Activated T-cell treated with anti-CD3 and anti-CD28 coated beads, Interleukin-2, amount 50 U/mL, for 4 hours (primary cell): ENCODE data around the gene HNRNPL. TPM values are rescaled to one million over a fixed set of nuclear protein-coding genes. Genes with fewer than 3 reads are reported as not detected.
"Not testable (repeated sequence)": the region's sequence is repeated elsewhere in the genome, so short reads cannot be mapped to it uniquely, and the experiment has no call there.

Experiments
- ATAC-seq, 2 donors: fragments of 200-7000 bp; cut with Tn5 transposase; one replicate each; pipeline ENCODE4 v1.10.0; 2021
- DNase-seq: peaks from one replicate; pipeline ENCODE4 v3.0.0-alpha.2; 2020
- H3K27me3 Mint-ChIP-seq: one replicate; pipeline ENCODE4 v1.8.0; 2021; ENCODE audit warnings: low read depth, mixed read lengths
- H3K36me3 Mint-ChIP-seq: one replicate; pipeline ENCODE4 v1.8.0; 2022; ENCODE audit warnings: mixed read lengths; ENCODE audit not compliant: insufficient read depth
- H3K4me1 Mint-ChIP-seq: one replicate; pipeline ENCODE4 v1.8.0; 2021; ENCODE audit warnings: low read depth, mixed read lengths
- H3K4me3 Mint-ChIP-seq: one replicate; pipeline ENCODE4 v1.8.0; 2021; ENCODE audit warnings: mild to moderate bottlenecking, moderate library complexity, mixed read lengths
- H3K9me3 Mint-ChIP-seq: one replicate; pipeline ENCODE4 v1.8.0; 2021; ENCODE audit warnings: mixed read lengths
- total RNA-seq, 3 donors: library from RNA; stranded (reverse); gene quantifications; one replicate each; pipeline ENCODE4 v1.2.1, GENCODE V29; 2021

HNRNPL gene
- total RNA-seq, 3 donors from 2014 or later = 679 to 736 (median 698) TPM

GRCh38 chr19:38878575-38879399 is 29.0 kb upstream of the HNRNPL start:
- no peaks in the 10 kb centered on the region for H3K27me3 Mint-ChIP-seq
- peaks cover 13% of the 10 kb centered on the region for H3K36me3 Mint-ChIP-seq
- peak overlapping the region; percentile 94 for H3K4me3 Mint-ChIP-seq
- peaks cover 28% of the 10 kb centered on the region for H3K4me1 Mint-ChIP-seq
- DNase-seq (no peak), ATAC-seq (peak; percentile 12 to 34)
- H3K9me3 Mint-ChIP-seq = no peaks in the 10 kb centered on the region

- peaks cover 31% of the 10 kb centered on the region for H3K4me1 Mint-ChIP-seq
- no peaks in the 10 kb centered on the region for H3K9me3 Mint-ChIP-seq
- peak; percentile 96 for ATAC-seq
- H3K4me3 Mint-ChIP-seq = peak within 1 kb of the TSS; percentile 94
- H3K36me3 Mint-ChIP-seq = peaks cover 11% of the 10 kb centered on the region
- no peaks in the 10 kb centered on the region for H3K27me3 Mint-ChIP-seq
- peak; percentile 57 for DNase-seq
These were observed 28.2 kb upstream of the HNRNPL start, which contains the start of gene RINL for GRCh38 chr19:38877781-38878574. Gene RINL (minus strand): TSS chr19:38878275. CDS start chr19:38876742, 1,533 bp downstream.

GRCh38 chr19:38875656-38876395 is 26.0 kb upstream of the HNRNPL start:
- Mint-ChIP-seq H3K4me1 (peaks cover 31% of the 10 kb centered on the region), H3K27me3 (no peaks in the 10 kb centered on the region), H3K4me3 (no peak overlapping the region), H3K36me3 (peaks cover 10% of the 10 kb centered on the region), H3K9me3 (no peaks in the 10 kb centered on the region)
- DNase-seq (no peak), ATAC-seq (no peak)

GRCh38 chr19:38873400-38873799 is 23.6 kb upstream of the HNRNPL start:
- not testable (repeated sequence) for DNase-seq, ATAC-seq, H3K9me3 Mint-ChIP-seq, H3K27me3 Mint-ChIP-seq, H3K4me3 Mint-ChIP-seq
- H3K36me3 Mint-ChIP-seq = peaks cover 14% of the 10 kb centered on the region
- peaks cover 39% of the 10 kb centered on the region for H3K4me1 Mint-ChIP-seq

GRCh38 chr19:38870612-38871011 is 20.8 kb upstream of the HNRNPL start:
- Mint-ChIP-seq H3K36me3 (peaks cover 10% of the 10 kb centered on the region), H3K4me3 (peak overlapping the region; percentile 75), H3K4me1 (peaks cover 34% of the 10 kb centered on the region), H3K27me3 (no peaks in the 10 kb centered on the region), H3K9me3 (no peaks in the 10 kb centered on the region)
- DNase-seq = no peak
- no peak for ATAC-seq

- Mint-ChIP-seq H3K9me3 (no peaks in the 10 kb centered on the region), H3K4me1 (peaks cover 40% of the 10 kb centered on the region), H3K4me3 (peak overlapping the region; percentile 86), H3K36me3 (peaks cover 10% of the 10 kb centered on the region), H3K27me3 (no peaks in the 10 kb centered on the region)
- DNase-seq = peak; percentile 92
- ATAC-seq = peak; percentile 83 to 90
These were observed 20.2 kb upstream of the HNRNPL start for GRCh38 chr19:38869836-38870607.

- Mint-ChIP-seq H3K4me3 (peak overlapping the region; percentile 86), H3K4me1 (peaks cover 47% of the 10 kb centered on the region), H3K27me3 (no peaks in the 10 kb centered on the region), H3K9me3 (no peaks in the 10 kb centered on the region), H3K36me3 (peaks cover 10% of the 10 kb centered on the region)
- DNase-seq (peak; percentile 18), ATAC-seq (peak; percentile 15 to 19)
These were observed 19.5 kb upstream of the HNRNPL start for GRCh38 chr19:38869160-38869835.

GRCh38 chr19:38868551-38868950 is 18.8 kb upstream of the HNRNPL start:
- Mint-ChIP-seq H3K36me3 (peaks cover 10% of the 10 kb centered on the region), H3K9me3 (no peaks in the 10 kb centered on the region), H3K4me1 (peaks cover 49% of the 10 kb centered on the region), H3K4me3 (peak overlapping the region; percentile 86), H3K27me3 (no peaks in the 10 kb centered on the region)
- ATAC-seq (no peak), DNase-seq (no peak)

GRCh38 chr19:38867171-38867780 is 17.5 kb upstream of the HNRNPL start:
- H3K27me3 Mint-ChIP-seq = no peaks in the 10 kb centered on the region
- H3K36me3 Mint-ChIP-seq = peaks cover 6% of the 10 kb centered on the region
- H3K4me1 Mint-ChIP-seq = peaks cover 50% of the 10 kb centered on the region

GRCh38 chr19:38862321-38863059 is 12.7 kb upstream of the HNRNPL start:
- no peak for DNase-seq
- H3K36me3 Mint-ChIP-seq = peaks cover 2% of the 10 kb centered on the region
- no peak overlapping the region for H3K4me3 Mint-ChIP-seq
- no peaks in the 10 kb centered on the region for H3K9me3 Mint-ChIP-seq
- no peaks in the 10 kb centered on the region for H3K27me3 Mint-ChIP-seq
- peaks cover 42% of the 10 kb centered on the region for H3K4me1 Mint-ChIP-seq
- ATAC-seq = no peak

More at GRCh38 chr19:38867171-38867780, 17.5 kb upstream of the HNRNPL start:
- DNase-seq = no peak
- Mint-ChIP-seq H3K9me3 (no peaks in the 10 kb centered on the region), H3K4me3 (no peak overlapping the region)
- ATAC-seq = no peak

GRCh38 chr19:38861368-38861767 is 11.6 kb upstream of the HNRNPL start:
- DNase-seq (no peak), ATAC-seq (no peak)
- Mint-ChIP-seq H3K9me3 (no peaks in the 10 kb centered on the region), H3K27me3 (no peaks in the 10 kb centered on the region), H3K4me3 (no peak overlapping the region), H3K4me1 (peaks cover 50% of the 10 kb centered on the region), H3K36me3 (peaks cover 2% of the 10 kb centered on the region)

GRCh38 chr19:38859631-38860204 is 9.9 kb upstream of the HNRNPL start:
- H3K9me3 Mint-ChIP-seq, ATAC-seq, H3K36me3 Mint-ChIP-seq, H3K27me3 Mint-ChIP-seq, H3K4me3 Mint-ChIP-seq, DNase-seq: not testable (repeated sequence)
- peaks cover 36% of the 10 kb centered on the region for H3K4me1 Mint-ChIP-seq
